K562 (cell line): ENCODE data around the gene LMNA. TPM values are rescaled to one million over a fixed set of nuclear protein-coding genes. Genes with fewer than 3 reads are reported as not detected.

Experiments used
- CXXC5 ChIP-seq: fragments of 250-450 bp; sonication (Bioruptor Pico); IDR thresholded peaks from 2 replicates; pipeline ENCODE4 v1.8.0; 2022; ENCODE audit warnings: inconsistent platforms, mild to moderate bottlenecking, moderate library complexity
- DEAF1 ChIP-seq: fragments of 450-650 bp; formaldehyde crosslinking; IDR thresholded peaks from 2 replicates; pipeline ENCODE4 v1.4.0; 2020; ENCODE audit warnings: mild to moderate bottlenecking, moderate library complexity
- JUN ChIP-seq, 2 experiments: sonication (generic) in 1 of 2; formaldehyde crosslinking in 1 of 2; IDR thresholded peaks; 2 replicates each; pipeline versions ENCODE4 v1.6.1 to v1.8.0; 2012 to 2022; ENCODE audit warnings: borderline replicate concordance in 2 of 2, mild to moderate bottlenecking in 2 of 2, improper control_type of control experiment in 1 of 2, low read depth in 1 of 2, low read length in 1 of 2, missing genetic modification reagents in 1 of 2
- MITF ChIP-seq: IDR thresholded peaks from 2 replicates; pipeline ENCODE4 v1.6.1; 2014; ENCODE audit warnings: antibody characterized with exemption
- MYBL2 ChIP-seq, 2 experiments: fragments of 450-650 bp in 1 of 2; sonication (generic) in 1 of 2; formaldehyde crosslinking in 1 of 2; IDR thresholded peaks; 2 replicates each; pipeline versions ENCODE4 v1.6.1 to v1.8.1; 2017 to 2022; ENCODE audit warnings: borderline replicate concordance in 1 of 2, inconsistent platforms in 1 of 2, low read depth in 1 of 2, mild to moderate bottlenecking in 1 of 2, missing genetic modification reagents in 1 of 2, moderate library complexity in 1 of 2
- RAD21 ChIP-seq, 2 experiments: fragments of 250-450 bp in 1 of 2; fragments of 450-650 bp in 1 of 2; sonication (Bioruptor Pico) in 1 of 2; formaldehyde crosslinking in 1 of 2; IDR thresholded peaks in 1 of 2; conservative IDR thresholded peaks in 1 of 2; 2 replicates each; pipeline versions ENCODE4 v1.4.0 to v1.8.0; 2020 to 2022; ENCODE audit warnings: mild to moderate bottlenecking in 2 of 2, moderate library complexity in 1 of 2
- RBM39 ChIP-seq: fragments of 200-400 bp; formaldehyde crosslinking; optimal IDR thresholded peaks from 2 replicates; pipeline ENCODE3; 2018; ENCODE audit warnings: low read depth, low read length
- REST ChIP-seq, 2 experiments: fragments of 450-650 bp; formaldehyde crosslinking in 1 of 2; IDR thresholded peaks; 2 replicates each; pipeline versions ENCODE4 v1.4.0 to v1.6.1; 2014 to 2020; ENCODE audit warnings: mild to moderate bottlenecking in 2 of 2, borderline replicate concordance in 1 of 2, low read depth in 1 of 2
- YY1 ChIP-seq, 3 experiments: IDR thresholded peaks; 2 replicates each; pipeline ENCODE4 v1.6.1; 2011; ENCODE audit warnings: low read length in 2 of 3, mild to moderate bottlenecking in 2 of 3, moderate library complexity in 2 of 3, borderline replicate concordance in 1 of 3, control low read depth in 1 of 3, low read depth in 1 of 3; ENCODE audit not compliant: insufficient read depth in 3 of 3, insufficient replicate concordance in 2 of 3, control insufficient read depth in 1 of 3, insufficient read length in 1 of 3; ENCODE audit errors: extremely low read depth in 1 of 3
- ZBTB34 ChIP-seq: fragments of 250-450 bp; sonication (Bioruptor Pico); IDR thresholded peaks from 2 replicates; pipeline ENCODE4 v1.8.0; 2021; ENCODE audit warnings: mild to moderate bottlenecking, moderate library complexity
- ZNF707 ChIP-seq: fragments of 250-450 bp; sonication (Bioruptor Pico); conservative IDR thresholded peaks from 2 replicates; pipeline ENCODE4 v1.8.0; 2022; ENCODE audit warnings: inconsistent platforms, mild to moderate bottlenecking, moderate library complexity
- polyA plus RNA-seq, 8 experiments: library from polyadenylated mRNA; depleted of rRNA in 4 of 8; stranded (reverse) in 5 of 8; unstranded in 3 of 8; fragments of >200 nt; fragmentation: Nextera tagmentation in 2 of 8; fragmentation: Illumina TruSeq in 1 of 8; extraction: Ambion mirVana in 2 of 8; extraction: Trizol in 1 of 8; gene quantifications; 2 replicates each; pipeline versions ENCODE4 v1.2.1 to v1.2.3, GENCODE V29; 2011 to 2014; ENCODE audit warnings: inconsistent platforms in 1 of 8, missing spikeins in 1 of 8
- total RNA-seq, 7 experiments: library from RNA; depleted of rRNA in 6 of 7; stranded (reverse); fragments of >200 nt in 6 of 7; fragmentation: Illumina TruSeq in 2 of 7; extraction: Trizol in 2 of 7; gene quantifications; 2 replicates each; pipeline versions ENCODE4 v1.2.1 to v1.2.3, GENCODE V29; 2011 to 2021; ENCODE audit warnings: low replicate concordance in 1 of 7

LMNA gene
- total and polyA plus RNA-seq, 9 of the 15 experiments (the other 6 are each of a cell fraction or from before 2014, with no cell fraction given): 1.00 to 347 (median 88.2) TPM

- TF ChIP-seq ZBTB34 (no peak), MITF (0 out of 2 replicates have a peak, but pooled peaks have one; percentile 12), YY1 (IDR thresholded peaks at IDR 0.05; ENCODE audit: borderline replicate concordance in 1 of 3, control insufficient read depth in 1 of 3, extremely low read depth in 1 of 3, insufficient read depth in 3 of 3, insufficient read length in 1 of 3, insufficient replicate concordance in 2 of 3, low read depth in 1 of 3, low read length in 2 of 3) (peak in 1 of 3 experiments; percentile 22), MYBL2 (IDR thresholded peaks at IDR 0.05; ENCODE audit: low read depth) (no peak), MYBL2 (CRISPR knock-in tag; IDR thresholded peaks at IDR 0.05; ENCODE audit: borderline replicate concordance) (no peak), REST (IDR thresholded peaks at IDR 0.05; ENCODE audit: borderline replicate concordance) (peak; percentile 83), REST (CRISPR knock-in tag; IDR thresholded peaks at IDR 0.05; ENCODE audit: low read depth) (no peak), ZNF707 (CRISPR knock-in tag) (no peak), RAD21 (CRISPR knock-in tag; conservative IDR thresholded peaks at IDR 0.05 in 1 of 2, IDR thresholded peaks at IDR 0.05 in 1 of 2) (peak; percentile 82 to 94), DEAF1 (CRISPR knock-in tag) (peak; percentile 83), RBM39 (no peak), JUN (IDR thresholded peaks at IDR 0.05; ENCODE audit: borderline replicate concordance, low read depth, low read length) (0 out of 2 replicates have a peak, but pooled peaks have one; percentile 11), JUN (CRISPR knock-in tag; IDR thresholded peaks at IDR 0.05; ENCODE audit: borderline replicate concordance) (no peak), CXXC5 (CRISPR knock-in tag) (no peak)
Measured at GRCh38 chr1:156090840-156091188, 23.7 kb upstream of the LMNA start (continued).
